Stimulated activated CD4-positive, alpha-beta T cell treated with anti-CD3 and anti-CD28 coated beads, Interleukin-1b, Interleukin-23, amount 100 ng/mL, for 4 hours (primary cell): ENCODE results near the gene CRYGS.
"Not testable (repeated sequence)": the region's sequence is repeated elsewhere in the genome, so short reads cannot be mapped to it uniquely, and the experiment has no call there.

Source experiments
- DNase-seq, 2 donors: peaks; one replicate each; pipeline ENCODE4 v3.0.0-alpha.2; 2020; ENCODE audit warnings: low read depth in 2 of 2

CRYGS gene

DNA sequence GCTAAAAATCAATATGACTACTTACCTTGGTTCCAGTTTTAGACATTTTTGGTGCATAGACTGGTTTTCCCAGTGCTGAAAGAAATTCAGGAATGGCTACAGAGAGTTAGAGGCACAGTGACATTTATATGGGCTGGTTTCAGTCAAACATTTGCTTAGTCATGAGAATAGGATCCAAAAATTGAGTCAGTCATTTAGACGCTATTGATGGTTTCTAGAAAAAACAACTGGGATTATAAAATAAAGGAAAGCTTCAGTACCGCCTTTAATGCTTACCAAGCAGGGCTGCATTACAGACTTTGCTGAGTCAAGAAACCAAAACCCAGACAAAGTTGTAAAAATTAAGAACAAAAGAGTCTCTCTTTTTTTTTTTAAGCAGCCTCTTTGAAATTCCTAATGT is at the start of gene CRYGS:
Gene CRYGS, minus strand, starts transcription at position 100 of the 400 bp plus-strand sequence. Its CDS starts 54 bp downstream, at position 46.
- DNase-seq, result no peak

DNA sequence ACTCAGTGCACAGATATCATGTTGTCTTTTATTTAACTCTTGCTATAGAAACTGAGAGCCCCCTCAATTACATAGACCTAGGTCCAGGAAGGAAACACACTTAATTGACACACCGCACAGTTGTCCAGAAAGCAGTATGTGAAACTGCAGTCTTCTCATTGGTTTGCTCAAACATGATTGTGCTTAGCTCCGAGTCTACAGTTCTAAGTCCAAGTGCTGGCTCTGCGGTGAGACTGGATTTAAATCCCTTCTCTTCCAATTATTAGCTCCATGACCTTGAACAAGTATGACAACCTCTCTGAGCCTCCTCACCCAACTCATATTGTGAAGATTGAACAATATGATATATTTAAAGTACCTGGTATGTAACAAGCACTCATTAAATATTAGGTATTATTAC is 49.7 kb upstream of the CRYGS start:
- no peak for DNase-seq

DNA sequence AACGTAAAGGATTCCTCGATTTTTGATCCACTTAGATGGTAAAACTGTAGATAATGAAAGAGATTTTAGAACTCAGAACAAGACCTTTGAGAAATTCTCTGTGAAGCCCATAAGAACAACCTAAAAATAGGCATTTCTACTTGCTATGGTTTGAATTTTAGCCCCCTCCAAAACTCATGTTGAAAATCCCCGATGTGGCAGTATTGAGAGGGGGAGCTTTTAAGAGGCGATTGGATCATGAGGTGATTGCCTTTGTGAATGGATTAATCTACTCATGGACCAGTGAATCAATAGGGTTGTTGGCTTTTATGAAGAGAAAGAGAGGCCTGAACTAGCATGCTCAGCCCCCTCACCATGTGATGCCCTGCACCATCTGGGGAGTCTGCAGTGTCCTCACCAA is 48.5 kb upstream of the CRYGS start:
- DNase-seq, result no peak

DNA sequence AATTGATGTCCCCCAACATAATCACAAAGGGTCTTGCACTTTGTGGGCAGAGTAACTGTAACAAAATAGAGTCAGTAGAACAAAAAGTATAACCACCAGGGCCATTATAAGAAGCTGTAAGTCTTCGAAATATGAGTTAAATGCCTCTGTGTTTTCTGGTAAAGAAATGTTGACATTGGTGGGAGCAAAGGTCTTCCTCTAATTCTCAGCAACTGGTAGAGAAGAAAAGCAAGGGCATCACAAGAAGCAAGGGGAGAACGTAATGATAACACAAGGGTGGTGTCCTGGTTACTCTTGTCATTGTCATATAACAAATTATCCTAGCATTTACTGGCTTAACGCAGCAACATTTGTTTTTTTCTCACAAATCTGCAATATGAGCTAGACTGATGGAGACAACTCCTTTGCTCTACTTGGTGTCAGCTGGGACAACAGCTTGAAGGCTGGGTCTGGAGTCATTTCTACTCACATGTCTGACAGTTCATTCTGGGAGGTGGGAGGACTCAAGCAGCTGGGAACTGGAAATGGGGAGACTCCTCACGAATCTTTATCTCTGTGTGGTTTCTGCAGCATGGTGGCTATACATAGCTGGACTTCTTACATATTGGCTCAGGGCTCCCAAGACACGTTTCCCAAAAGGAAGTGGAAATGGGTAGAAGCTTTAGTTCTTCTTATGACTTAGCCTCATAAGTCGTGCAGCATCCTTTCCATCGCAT is 46.6 kb upstream of the CRYGS start:
- DNase-seq, result no peak

DNA sequence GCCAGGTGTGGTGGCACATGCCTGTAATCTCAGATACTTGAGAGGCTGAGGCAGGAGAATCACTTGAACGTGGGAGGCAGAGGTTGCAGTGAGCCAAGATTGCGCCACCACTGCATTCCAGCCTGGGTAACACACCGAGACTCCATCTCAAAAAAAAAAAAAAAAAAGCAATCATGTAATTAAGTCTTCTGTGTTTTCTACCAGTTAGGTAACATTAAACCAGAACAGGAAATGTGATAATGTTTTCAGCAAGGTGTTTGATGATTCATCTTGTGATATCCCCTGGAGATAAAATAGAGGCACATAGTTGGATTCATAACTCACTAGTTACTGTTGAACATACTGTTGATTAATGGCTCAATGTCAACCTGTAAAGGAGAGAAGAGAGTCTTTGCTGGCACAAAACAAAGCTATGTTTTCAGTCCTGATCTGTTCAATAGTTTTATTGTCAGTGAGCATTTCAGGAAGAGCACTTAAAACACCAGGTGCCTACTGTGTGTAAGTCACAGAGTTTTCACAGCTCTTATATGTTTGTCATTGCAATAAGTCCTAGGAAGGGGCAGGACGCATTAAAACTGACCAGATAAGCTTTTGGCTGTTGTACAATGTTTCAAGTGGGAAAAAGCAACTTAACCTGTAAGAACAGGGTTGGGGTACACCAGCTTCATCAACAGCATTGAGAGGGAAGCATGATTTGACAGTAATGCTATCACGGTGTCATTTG is 45.8 kb upstream of the CRYGS start:
- DNase-seq, result no peak

DNA sequence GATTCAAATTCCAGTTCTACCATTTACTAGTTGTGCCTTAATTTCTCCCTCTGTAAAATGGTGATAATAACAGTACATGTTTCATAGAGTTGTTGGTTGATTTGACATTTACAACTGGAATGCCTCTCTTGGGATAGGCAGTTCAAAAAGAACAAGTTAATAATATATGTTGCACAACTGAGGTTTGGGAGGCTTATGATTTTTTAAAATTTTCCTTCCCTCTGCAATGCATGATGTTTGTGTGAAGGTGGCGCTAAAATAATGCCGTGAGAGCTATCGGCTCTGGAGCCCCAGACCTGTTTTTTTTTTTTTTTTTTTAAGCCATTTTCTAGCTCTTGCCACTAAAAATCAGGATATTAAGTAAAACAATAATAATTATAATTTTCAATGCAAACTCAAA is 44.9 kb upstream of the CRYGS start:
- no peak for DNase-seq

DNA sequence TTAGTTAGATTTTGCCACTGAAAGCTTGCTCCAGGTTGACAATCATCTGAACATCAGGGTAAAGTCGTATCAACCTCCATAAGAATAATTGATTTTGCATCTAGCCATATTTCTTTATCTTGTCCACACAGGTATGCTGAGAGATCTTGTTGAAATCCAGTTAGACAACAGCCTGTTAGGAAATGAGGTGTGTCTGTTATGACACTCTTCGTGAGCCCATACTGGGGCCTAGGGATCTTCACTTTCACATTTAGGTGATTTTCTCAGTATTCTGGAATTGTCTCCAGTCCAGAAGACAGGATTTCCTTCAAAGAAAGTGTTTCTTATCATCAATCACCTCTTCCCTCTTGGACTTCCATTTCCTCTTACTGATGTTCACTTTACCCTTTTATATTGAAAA is 44.5 kb upstream of the CRYGS start:
- DNase-seq, result no peak

DNA sequence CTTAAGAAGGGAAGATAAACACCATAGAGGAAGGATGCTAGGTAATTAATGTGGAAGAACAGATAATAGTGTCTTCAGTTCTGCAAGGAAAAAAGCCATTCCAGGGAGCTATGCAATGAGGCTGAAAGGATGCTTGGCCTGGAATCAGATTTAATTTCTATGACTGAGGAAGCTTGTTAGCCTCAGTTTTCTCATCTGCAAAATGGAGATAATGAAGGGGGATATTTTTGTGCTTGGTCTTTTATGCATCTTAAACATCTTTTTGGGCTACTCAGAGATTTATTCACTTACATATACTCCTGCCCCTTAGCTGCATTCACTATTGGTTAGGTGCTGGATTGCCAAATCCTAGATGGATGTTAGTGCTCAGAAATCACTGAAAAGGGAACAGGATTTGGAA is 43.0 kb upstream of the CRYGS start:
- no peak for DNase-seq

DNA sequence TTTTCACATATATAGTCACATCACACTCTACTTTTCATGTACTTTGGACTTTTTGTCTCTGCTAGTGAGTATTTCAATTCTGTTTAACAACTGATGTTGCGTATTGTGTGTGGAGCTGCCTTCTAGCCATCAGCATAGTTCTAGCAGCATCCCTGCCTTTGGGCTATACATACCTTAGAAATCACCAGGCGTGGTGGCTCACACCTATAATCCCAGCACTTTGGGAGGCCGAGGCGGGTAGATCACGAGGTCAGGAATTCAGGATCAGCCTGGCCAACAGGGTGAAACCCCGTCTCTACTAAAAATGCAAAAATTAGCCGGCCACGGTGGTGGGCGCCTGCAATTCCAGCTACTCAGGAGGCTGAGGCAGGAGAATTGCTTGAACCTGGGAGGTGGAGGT is 42.1 kb upstream of the CRYGS start:
- DNase-seq, result not testable (repeated sequence)

DNA sequence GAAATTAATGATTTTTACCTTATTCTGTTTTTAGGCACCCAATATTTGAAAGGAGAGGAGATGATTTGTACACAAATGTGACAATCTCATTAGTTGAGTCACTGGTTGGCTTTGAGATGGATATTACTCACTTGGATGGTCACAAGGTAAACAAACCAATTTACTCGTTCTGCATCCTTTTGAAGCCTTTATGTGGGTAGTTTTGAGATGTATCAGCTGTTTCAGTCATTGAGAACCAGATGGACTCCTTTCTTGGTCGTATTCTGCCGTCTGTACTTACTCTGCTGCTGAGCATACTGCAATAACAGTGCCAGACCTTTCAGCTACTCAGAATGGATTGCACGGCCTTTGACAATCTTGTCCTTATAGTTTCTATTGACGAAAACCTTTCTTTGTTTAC is 39.7 kb upstream of the CRYGS start:
- DNase-seq, result no peak

DNA sequence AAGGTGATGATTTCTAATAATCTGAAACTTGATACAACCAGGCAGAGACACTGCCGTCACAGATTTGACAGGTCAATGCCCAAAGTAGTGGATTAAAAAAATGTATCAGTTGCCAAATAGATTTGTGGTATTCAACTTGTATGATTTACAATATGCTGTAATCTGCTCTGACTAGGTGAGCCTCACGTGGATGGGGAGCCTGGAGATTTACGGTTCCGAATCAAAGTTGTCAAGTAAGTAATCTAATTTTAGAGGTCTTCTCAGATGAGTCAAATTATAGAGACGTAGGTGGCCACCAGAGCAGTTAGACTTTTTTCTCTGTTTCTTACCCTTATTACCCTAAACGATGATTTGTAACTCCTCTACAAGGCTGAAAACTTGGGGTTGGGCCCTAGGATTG is 38.4 kb upstream of the CRYGS start:
- no peak for DNase-seq

DNA sequence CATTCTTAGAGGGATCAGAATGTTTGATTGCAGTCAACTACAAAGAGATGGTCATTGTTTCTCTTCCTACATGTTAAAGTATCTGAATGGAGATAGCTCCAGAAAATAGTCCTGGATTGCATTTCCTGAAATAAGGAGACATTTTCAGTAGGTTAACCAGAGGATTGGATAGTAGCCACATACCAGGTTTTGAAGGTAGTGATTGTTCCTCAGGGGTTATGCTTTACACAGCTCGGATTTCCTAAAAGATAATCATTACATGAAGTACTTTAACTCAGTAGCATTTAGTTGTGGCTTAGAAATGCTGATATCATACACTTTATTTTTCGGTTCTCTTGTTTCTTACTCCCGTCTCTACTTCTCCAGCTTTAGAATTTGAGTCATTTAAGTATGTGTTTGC is 36.6 kb upstream of the CRYGS start:
- DNase-seq, result no peak

DNA sequence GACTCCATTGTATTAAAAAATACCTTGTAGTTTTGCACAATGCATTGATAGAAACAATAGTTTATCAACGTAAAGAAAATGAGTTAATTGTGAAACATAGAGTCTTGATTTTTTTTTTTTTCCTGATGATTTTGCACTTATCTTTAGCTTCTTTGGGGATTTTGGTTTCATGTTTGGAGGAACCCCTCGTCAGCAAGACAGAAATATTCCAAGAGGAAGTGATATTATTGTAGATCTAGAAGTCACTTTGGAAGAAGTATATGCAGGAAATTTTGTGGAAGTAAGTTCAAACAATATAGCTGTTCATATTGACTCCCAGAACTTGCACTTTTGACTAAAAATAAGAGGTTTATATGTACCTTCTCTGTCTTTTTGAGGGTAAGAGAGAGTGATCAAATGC is 33.3 kb upstream of the CRYGS start:
- DNase-seq, result no peak

DNA sequence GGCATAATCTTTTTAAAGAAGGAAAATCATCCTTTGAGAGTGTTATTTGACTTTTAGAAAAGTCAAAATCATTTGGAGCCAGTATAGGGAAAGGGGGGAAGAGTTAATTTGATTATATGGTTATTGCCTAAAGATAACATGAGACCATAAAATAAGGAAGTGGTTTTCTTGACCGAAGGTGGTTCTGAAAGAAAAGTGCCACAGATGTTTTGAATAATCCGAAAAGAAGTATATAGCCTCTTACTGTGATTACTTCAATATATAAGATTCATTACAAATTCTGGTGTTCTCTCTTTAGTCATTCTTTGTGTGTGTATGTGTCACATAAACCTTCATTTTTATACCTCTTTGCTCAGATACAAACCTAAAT is 27.4 kb upstream of the CRYGS start:
- no peak for DNase-seq

DNA sequence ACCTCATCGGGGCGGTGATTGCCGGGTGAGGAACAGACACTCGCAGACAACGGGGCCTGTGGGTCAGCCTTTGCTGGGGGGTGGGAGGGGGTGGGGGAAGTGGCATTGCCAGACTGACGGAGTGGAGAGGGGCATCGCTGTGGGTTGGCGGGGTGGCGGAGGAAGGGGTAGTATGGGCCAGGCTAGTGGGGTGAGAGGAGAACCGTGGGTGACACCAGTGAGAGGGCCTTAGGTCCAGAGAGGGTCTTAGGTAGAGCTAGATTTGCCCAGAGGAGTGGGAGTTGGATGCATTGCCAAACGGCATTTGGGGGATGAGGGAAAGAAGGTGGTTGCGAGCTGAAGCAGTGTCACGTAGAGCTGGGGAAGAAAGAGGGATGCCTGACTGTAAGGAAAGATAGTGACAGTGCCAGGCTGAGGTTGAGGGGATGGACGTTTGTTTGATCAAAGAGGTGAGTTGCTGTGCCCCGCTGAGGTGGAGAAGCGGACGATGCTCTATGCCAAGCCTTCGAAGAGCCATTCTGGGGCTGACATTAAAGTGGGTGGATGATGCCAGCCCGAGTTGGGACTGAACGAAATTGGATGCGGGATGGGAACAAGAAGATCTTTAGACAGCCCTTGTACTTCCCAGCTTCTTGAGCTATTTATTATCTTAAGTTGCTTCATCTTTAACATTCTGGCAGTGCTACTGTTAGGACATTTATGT is 26.9 kb upstream of the CRYGS start:
- no peak for DNase-seq

DNA sequence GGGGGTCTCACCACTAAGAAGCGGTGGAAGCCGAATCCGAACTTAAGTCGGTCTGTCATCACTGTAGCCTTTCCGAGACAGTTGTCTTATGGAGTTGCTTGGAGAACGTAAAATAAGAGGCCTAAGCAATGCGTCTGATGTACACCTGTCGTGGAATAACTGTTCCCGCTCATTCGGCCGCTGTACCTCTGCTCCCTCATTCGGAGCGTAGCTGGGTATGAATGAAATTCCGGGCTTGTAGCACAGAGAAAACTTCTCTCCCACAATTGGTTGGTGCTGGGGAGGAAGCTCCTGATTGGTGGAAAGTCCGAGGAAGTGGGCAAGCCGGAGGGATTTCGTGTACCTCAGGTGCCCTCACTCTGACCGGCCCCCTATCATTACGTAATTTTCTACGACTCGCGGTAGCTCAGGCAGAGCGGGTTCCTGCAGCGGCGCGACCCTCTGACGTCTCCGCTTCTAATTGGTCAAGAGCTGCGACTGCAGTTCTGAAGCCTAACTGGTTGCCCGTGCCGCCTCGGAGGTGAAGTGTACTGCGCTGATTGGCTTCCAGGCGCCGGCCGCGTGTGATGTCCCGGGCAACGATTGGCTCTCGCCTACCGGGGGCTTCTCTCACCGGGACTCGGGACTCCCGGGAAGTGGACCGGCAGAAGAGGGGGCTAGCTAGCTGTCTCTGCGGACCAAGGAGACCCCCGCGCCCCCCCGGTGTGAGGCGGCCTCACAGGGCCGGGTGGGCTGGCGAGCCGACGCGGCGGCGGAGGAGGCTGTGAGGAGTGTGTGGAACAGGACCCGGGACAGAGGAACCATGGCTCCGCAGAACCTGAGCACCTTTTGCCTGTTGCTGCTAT is 26.1 kb upstream of the CRYGS start, which contains the start of gene DNAJB11:
Gene DNAJB11, plus strand, starts transcription at position 625 of the 845 bp plus-strand sequence. Its CDS starts 178 bp downstream, at position 803.
- DNase-seq, result peak; percentile 92 to 95

DNA sequence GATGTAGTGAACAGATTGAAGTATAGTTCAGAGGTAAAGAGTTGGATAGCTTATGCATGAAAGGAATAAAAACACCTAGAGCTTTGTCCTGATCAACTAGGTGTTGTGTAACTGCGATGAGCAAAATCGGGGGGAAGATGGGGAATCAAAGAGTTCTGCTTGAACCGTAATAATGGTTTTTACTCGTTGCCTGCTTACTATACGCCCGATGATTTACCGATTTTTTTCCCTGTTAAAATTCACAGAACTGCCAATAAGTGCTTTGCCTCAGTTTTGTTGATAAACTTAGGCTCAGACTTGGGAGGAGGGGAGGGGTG is 25.6 kb upstream of the CRYGS start:
- DNase-seq, result no peak

DNA sequence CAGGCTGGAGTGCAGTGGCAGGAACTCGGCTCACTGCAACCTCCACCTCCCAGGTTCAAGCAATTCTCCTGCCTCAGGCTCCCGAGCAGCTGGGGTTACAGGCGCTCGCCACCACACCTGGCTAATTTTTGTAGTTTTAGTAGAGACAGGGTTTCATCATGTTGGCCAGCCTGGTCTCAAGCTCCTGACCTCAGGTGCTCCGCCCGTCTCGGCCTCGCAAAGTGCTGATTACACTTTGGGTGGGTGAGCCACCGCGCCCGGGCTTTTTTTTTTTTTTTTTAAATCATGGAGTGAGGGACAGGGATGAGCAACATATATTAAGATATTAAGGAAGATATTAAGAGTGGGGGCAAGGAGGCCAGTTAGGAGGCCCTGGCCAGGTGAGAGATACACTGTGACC is 25.2 kb upstream of the CRYGS start:
- DNase-seq, result not testable (repeated sequence)

DNA sequence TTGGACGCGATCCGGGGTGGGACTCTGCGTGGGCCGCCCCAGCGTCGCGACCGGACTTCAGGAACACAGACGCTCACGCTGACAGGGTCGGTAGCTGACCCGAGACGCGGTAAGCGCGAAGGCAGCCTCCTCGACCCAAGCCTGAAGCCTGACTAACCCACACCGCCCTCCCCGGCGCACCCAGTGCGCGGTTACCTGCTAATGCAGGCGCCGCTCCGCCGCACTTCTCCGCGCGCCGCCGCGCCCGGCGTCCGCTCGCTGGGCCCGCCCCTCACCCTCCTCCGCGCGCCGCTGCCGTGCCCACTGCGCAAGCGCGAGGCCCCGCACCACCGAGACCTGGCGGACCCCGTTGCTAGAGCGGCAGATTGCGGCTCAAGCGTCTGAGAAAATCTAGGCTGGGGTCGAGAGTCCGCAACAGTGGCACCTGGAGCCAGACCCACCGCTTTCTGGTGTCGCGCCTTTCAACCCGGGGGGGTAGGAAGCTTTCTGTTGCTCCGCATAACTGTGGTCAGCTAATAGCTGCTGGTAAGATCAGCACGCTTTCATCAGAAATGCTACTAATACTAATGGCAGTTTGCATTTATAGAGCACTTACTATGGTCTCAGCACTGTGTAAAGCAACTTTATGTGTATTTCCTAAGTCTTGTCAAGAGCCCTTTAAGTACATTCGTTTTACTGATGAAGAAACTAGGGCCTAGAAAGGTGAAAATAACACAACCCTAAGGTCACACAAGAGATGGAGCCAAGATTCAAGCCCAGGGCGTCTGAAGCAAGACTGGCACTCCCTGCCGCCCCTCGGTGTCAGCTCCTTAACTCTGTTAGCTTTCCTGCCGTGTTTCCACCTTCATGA is 23.1 kb upstream of the CRYGS start, which contains the start of gene TBCCD1:
Gene TBCCD1, minus strand, starts transcription at position 268 of the 850 bp plus-strand sequence. CDS start 3,010 bp downstream, outside the sequence.
- peak; percentile 93 to 97 for DNase-seq

DNA sequence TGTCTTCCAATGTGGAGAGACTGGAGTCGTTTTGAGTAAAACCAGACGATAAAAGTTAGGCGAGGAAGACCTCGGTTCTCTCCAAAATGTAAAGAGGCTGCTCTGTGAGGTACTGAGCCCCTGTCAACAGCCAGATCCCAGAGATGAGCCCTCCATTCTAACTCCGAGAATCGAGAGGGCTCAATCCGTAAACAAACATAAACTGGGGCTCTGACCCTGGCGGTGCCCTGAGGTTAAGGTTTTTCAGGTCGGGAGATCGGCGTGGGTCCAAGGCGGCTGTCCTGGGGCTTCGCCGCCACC is 22.5 kb upstream of the CRYGS start:
- no peak for DNase-seq

DNA sequence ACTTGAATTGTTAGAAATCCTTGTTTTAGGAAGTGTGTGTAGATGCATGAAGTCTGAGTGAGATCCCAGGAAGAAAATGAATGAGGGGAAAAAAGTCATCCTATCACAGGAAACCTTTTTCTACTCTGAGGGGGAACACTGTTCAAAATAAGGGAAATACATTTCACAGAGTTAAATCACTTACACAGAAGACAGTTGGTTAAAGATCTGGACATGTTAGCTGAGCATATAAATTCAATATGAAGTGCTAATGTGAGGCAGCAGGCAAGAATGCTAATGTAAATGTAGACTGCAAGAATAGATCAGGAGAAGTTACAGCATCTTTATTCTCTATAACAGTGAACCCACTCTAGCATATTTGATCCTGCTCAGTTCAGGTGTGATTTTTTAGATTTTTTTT is 20.4 kb upstream of the CRYGS start:
- no peak for DNase-seq
